HG03521 (cell line): Measurements from ENCODE around the gene STX17.

Source experiments
- ATAC-seq: cut with Tn5 transposase; IDR thresholded peaks from one replicate; pipeline ENCODE4 v1.9.1; 2021; ENCODE audit warnings: mild to moderate bottlenecking, moderate library complexity; ENCODE audit not compliant: unreplicated experiment

STX17 gene

DNA sequence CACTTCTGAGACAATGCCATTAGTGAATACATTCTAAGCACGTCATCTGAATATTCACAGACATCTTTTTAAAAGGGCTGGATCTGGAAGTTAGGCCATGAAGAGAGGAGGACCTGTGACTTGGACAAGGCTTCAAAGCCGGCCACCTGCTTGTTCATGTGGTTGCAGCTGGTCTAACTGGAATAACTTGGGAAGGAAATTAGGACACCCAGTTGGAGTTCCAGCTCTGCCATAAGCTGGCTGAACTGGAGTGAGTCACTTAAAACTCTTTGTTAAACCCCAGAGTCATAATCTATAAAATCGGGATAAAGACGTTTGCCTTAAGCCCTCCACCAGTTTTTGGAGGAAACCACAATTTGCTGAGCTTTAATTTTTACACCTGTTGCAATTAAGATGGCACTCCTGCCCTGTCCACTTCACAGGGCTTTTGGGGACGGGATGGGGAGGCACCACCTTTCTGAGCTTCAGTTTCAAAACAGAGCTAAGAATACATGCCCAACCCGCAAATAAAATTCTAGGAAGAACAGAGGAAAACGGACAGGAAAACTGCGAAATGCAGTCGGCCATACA, 536 bp upstream of the STX17 start:
- ATAC-seq: no peak

DNA sequence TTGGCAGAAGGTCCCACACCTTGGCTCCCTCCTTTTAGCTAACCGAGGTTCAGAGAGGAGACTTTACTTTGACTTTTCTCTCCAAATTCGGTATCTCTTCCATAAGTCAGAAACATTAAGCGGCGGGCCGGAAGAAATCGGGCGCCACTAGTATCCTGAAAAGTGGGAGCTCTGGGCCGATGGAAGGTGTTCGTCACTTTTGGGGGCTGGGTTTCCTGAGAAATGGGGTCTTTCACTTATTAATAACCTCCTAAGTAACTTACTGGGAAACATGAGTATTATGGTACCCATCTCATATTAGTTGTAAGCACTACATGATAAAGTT, 716 bp downstream of the STX17 start:
- no peak for ATAC-seq

DNA sequence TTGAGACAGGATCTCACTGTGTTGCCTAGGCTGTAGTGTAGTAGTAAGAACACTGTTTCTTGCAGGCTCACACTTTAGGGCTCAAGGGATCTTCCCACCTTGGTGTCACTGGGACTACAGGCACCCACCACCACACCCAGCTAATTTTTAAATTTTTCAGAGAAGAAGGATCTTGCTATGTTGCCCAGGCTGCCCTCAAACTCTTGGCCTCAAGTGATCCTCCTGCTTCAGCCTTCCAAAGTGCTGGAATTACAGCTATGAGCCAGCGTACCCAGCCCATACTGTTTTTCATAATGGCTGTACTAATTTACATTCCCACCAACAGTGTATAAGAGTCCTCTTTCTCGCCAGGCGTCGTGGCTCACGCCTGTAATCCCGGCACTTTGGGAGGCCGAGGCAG, 5.1 kb downstream of the STX17 start:
- ATAC-seq: no peak

DNA sequence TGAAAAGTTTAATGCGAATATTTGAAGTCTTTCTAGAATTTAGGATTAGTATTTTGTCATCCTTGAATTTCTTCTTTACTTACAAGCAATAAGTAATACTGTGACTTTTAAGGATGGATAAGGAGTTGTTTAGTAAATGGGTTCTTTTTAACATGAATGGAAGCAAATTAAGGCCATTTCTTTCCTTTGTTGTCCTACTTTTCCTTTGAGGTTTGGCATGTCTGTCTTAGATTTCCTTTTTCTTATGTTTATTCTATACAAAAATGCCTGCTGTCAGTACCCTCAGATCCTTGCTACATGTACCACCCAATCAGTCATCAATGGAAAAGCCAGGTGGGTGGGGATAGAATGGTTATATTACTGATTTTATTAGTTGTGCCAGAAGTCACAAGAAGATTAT, 10.2 kb downstream of the STX17 start:
- ATAC-seq: no peak

DNA sequence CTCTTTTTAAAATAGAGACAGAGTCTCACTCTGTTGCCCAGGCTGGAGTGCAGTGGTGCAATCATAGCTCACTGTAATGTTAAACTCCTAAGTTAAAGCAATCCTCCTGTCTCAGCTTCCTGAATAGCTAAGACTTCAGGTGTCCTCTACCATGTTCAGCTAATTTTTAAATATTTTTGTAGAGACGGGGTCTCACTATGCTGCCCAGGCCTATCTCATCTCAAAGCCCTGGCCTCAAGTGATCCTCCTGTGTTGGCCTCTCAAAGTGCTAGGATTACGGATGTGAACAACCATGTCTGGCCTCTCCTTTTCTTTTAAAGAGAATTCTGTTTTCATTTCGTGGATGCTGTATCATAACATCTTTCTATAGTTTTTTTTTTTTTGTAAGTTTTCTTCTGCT, 11.7 kb downstream of the STX17 start:
- no peak for ATAC-seq

DNA sequence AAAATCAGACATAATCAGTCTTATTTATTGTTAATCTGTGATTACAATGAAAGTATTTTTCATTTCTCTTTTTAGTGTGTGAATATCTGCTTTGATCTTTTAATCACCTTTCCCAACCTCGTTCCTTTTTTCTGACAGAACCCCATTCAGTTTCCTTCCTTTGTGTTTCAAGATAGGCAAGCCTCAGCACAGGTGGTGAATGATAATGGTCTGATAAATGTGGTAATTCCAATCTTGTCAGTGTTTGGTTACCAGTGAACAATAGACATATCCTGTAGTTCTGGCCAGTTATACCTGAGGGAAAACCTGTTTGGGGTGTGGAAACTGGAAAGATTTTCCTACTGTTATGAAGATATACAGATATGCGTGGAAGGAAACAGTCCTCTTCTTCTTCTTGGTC, 13.5 kb downstream of the STX17 start:
- no peak for ATAC-seq

DNA sequence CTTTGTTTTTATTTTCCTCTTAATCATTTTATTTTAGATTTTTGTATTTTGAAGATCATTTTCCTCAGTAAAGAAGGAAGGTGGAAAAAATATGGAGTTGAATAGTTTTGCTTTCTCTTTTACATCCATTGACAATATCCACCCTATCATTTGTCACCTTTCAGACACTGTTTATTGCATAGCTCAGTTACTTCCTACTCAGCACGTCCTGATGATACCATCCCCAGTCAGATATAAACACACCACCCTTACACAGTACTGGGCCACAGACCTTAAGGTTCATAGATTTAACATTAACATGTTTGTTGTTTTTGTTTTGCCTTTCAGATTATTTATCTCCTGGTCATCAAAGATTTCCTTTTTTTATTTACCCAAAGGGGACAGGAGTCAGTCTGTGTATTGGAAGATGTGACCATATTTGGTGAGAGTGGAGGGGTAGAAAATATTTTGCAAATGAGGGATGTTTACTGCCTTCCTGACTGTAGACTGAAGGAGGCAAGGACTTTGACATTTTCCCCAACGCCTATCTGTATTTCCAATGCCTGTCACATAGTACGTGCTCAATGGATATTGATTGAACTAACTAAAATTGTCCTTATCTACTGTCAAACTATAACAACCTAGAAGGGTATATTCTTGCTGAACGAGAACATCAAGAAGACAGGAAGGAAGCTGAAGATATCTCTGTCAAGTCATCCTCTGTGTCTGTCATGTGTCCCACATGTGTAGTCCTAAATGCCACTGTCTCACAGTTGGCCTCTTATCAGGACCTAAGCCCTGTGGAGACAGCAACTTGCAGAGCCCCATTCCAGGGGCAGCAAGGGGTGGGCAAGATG, 15.6 kb downstream of the STX17 start:
- no peak for ATAC-seq

DNA sequence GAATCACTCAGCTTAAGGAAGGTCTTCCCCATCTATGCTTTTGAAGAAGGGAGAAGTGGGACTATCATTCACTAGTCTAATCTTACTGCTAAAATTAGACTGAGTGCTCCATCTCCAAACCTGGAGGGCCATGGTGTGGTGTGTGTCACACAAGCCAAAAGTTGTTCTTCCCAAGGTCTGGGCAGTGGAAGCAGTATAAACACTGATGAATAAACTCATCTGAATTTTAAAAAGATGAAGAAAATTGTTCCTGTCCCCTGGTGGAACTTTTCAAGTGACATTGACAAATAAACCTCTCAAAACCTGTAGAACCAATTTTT, 16.2 kb downstream of the STX17 start:
- no peak for ATAC-seq

DNA sequence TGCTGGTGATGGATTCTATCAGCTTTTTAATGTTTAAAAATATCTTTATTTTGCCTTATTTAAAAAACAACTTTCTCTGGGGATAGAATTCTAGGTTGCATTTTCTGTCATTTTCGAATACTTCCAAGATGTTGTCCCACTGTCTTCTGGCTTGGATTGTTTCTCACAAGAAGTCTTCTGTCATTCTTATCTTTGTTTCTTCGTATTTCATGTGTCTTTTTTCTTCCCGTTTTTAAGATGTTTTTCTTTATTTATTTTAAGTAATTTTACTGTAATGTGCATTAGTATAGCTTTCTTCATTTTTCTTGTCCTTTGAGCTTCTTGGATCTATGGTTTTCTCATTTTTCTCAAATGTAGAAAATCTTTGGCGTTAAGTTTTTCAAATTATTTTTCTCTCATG, 19.1 kb downstream of the STX17 start:
- ATAC-seq: no peak

DNA sequence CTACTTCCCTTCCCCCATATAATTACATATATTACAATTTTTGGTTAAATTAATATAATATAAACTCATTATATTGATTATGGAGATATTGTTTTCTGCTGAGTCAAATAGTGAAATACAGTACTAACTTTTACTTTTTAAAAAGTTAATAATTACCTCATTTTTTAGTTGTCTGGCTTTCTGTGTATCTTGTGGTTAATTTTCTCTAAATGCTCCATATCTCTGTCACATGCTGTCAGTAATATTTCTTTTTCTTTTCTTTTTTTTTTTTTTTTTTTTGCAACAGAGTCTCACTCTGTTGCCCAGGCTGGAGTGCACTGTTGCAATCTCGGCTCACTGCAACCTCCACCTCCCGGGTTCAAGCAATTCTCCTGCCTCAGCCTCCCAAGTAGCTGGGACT, 23.2 kb downstream of the STX17 start:
- ATAC-seq: no peak

DNA sequence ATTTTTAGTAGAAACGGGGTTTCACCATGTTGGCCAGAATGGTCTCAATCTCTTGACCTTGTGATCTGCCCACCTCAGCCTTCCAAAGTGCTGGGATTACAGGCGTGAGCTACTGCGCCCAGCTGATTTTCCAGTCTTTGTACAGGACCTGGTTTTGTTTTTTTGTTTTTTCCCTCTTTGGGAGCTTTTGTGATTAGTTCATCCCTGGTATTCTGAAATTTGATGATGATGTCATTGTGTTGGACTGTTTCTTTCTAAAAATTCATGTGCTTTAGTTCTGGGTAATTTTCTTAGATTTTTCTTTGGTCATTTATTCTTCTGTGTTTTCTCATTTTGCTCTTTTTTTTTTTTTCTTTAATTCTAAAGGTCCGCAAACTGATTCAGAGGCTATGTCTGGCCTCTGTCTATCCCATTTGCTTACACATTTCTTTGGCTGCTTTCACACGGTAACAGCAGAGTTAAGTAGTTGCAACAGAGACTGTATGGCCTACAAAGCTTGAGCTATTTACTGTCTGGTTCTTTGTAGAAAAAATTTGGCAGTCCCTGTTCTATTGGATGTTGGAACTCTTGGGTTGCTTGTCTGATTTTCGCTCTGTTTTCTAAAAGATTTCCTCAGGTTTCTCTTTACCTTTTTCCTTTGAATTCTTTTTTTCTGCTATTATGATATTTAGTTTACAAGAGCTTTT, 24.8 kb downstream of the STX17 start:
- no peak for ATAC-seq

DNA sequence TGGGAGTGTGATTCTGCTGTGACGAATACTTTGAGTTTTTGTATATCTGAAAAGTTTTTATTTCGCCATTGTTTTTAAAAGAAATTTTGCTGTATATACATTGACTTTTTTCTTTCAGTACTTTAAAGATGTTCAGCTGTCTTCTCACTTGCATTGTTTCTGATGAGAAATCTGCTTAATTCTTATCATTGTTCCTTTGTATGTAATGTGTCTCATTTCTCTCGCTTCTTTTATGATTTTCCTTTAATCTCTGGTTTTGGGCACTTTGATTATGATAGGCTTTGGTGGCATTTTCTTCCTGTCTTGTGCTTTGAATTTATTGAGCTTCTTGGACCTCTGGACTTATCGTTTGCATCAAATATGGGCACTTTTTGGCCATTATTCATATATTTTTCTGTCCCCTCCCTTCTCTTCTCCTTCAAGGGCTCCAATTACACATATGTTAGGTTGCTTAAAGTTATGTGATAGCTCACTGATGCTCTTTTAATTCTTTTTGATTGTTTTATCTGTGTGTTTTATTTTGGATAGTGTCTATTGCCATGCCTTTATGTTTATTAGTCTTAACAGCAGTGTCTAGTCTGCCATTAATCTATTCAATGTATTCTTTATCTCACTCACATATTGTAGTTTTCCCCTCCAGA, 30.6 kb downstream of the STX17 start:
- ATAC-seq: no peak

DNA sequence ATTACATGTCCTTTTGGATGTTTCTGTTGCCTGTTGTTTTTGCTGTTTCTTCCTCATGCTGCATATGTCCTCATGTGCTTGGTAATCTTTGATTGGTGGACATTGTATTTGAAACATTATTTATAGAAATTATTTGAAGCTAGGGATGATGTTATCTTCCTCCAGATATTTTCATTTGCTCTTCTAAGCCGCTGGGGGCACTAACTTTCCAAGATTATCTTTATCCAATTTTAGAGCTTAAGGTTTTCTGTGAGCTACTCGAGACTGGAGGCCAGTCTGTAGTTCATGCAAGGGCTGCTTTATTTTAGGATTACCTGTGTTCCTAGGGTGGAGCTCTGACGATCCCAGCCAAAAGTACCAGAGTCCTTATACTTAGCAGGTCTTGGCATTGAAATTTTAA, 40.9 kb downstream of the STX17 start:
- no peak for ATAC-seq

DNA sequence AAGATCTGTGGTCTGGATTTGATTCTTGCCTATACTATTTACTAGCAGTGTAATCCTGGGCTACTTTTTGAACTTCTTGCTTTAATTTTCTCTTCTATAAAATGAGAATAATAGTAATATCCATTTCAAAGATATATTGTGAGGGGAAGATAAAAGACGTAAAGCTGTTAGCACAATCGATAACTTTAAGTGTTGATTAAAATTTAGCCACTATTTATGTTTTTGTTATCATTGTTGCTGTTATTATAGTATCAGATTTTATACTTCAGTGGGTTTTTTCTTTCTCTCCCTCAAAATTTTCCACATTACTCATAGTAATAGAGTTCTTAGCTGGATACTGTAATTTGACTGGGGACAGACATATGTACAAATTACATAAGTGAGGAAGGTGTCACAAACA, 42.0 kb downstream of the STX17 start:
- ATAC-seq: no peak

DNA sequence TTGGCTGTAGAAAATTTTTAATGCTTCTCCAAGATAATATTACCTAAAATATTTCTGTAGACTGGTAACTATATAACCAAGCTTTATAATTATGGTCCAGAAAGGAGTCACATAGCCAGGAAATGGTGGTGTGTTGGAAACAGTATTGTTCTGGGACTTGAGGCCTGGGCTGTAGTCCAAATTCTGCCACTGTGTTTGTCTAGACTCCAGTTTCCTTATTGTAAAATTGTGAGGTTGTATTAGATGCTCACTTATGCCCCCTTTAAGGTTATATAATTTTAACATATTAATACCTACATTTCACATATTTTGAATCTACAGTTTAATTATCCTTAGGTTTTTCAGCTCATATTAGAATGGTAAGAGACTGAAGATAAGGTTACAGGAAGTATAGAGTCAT, 42.4 kb downstream of the STX17 start:
- no peak for ATAC-seq

DNA sequence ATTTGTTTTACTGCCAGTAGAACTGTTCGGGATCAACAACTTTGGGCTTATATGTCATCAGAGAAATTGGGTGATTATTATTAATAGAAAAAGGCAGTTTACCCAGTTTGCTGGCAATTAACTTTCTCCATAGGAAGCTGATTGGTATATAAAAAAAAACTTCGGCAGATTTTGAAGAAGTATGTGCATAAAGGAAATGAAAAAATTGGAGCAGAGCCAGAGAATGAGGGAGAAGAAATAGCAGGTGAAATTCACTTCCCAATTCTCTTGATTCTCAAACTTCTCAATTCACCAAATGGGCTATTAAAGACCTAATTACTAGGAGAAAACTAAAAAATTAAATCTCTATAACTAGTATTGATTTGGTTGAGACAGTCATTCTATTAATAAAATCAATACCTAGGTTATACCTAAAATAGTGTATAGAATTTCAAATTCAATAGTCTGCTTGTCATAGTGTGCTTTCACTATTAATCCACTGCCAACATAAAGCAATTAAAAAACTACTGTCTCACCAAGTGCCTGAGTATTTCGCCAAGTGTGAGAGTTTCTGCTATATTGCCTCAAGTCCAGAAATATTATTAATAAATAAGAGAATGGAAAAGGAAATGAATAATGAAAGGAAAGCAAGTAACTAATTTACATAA, 47.5 kb downstream of the STX17 start:
- no peak for ATAC-seq

DNA sequence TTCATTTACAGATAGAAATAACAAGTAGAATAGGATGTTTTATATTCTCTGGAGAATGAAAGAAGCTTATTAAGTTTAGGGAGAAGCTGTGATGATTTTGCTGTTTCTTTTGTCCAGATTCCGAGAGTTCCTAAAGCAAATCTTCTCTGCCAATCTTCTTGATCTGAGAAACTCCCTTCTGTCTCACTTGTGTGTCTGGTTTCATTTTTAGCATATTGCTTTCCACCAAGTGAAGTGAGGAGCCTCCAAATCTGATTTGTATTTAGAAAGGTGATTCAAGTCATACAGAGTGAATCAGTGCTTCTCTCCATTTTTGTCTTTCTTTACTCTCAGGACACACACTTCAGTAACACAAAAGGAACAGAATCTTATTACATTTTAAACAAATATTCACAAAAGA, 48.4 kb downstream of the STX17 start:
- no peak for ATAC-seq

DNA sequence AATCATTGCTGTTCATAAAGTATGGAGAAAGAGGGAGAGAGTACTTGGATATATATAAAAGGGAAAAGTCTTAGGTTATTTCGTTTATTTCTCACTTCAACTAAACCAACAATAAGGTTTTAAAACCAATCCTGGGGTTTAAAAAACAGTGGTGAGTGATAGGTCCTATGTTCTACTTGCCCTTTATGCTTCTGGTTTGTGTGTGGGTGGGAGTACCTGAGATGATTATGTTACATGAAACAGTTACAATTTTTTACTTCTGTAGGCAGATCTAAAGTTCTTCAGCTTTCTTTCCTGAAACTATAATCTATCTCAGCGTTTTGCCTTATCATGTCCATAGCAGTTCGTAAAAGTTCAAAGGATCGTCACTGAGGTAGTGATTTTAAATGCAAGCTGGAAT, 49.2 kb downstream of the STX17 start:
- ATAC-seq: no peak

DNA sequence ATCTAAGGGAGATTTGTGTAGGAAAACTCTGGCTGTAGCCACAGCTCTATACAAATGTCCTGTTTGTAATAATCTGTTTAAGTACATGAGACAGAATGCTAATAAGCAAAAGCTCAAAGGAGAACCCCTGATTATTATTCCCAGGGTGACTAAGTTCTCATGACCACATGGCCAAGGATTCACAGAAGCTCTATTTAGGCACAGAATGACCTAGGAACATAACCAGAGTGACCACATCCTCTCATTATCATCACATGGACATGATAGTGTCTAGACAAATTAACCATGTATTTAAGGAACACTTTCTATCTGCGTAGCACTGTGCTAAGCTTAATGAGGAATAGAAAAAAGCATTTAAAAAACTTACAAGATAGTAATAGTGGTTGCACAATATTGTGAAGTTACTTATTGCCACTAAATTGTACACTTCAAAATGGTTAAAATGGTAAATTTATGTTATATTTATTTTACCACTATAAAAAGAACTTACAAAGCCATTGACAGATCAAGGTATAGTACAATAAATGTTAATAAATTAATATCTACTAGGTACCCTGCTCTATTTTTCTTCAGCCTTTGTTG, 56.3 kb downstream of the STX17 start:
- ATAC-seq: no peak

DNA sequence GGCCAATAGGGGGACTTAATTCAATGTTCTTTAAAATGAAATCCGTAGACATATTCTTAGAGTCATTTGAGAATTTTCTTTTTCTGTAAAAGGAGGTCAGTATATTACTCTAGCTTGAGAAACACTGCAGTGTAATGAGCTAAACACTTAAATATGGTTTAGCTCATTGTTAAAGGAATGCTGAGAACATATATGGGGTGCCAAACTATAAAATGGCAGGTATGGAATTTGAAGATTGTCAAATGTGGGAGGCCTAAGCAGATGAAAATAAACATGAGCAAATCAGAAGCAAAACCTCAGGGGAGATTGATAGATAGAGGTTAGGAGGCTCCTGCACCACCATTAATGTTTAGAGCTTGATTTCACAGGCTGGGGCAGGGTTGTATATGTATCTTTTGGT, 57.9 kb downstream of the STX17 start:
- ATAC-seq: no peak

DNA sequence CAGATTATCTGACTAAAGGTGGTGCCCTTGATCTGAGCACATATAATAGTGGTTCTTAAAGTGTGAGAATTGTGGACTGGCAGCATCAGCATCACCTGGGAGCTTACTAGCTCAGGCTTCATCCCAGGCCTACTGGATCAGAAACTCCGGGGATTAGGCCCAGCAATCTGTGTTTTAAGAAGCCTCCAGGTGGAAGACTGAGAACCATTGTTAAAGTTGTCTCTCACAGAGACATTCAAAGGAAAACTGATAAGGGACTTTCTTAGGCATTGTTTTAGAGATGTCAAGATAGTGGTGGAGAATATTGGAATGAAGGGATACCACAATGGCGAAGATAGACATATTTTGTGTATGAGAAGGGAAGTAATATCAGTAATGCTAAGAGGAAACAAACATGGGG, 59.5 kb downstream of the STX17 start:
- no peak for ATAC-seq
